OCI-M2 (cell line): Measurements from ENCODE around the gene TPSB2.

Experiments used
- DNase-seq: peaks from one replicate; lab custom pipeline; 2025; ENCODE audit not compliant: unreplicated experiment; lab: John Stamatoyannopoulos, UW

Gene TPSB2

DNA sequence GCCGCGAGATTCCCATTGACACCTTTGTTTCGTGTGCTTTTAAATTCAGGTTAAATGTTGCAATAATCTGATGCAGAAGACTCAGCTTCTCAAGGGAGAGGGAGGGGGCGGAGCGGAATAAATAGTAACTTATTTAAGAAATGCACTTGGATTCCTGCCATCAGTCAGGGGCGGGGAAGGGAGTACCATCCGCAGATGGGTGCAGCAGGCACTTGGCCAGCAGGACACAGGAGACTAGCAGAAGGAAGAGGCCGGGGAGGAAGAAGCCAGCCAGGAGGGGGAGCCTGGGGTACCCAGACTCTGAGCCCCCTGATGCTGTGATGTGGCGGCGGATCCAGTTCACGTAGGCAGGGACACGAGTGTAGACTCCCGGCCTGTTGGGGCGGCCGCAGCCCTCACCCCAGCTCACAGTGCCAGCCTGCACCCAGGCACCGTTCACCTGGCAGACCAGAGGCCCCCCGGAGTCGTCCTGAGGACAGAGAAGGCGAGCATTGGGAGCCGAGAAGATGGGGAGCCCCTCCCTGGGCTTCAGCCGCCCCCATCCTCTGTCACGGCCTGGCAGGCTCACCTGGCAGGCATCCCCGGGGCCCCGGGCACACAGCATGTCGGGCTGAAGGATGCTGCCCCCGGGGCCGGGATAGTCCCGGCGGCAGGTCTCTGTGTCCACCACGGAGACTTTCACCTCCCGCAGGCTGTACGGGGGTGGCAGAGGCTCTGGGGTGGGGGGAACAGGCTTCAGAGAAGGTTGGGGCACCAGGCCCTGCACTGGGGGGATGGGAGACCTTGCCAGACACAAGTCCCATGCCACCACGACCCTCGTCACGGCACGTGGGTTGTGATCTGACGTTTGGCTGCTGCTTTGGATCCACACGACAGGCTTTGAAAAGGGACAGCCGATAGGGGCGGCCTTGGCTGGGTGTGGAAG is 8.1 kb downstream of the TPSB2 start:
- DNase-seq = no peak

DNA sequence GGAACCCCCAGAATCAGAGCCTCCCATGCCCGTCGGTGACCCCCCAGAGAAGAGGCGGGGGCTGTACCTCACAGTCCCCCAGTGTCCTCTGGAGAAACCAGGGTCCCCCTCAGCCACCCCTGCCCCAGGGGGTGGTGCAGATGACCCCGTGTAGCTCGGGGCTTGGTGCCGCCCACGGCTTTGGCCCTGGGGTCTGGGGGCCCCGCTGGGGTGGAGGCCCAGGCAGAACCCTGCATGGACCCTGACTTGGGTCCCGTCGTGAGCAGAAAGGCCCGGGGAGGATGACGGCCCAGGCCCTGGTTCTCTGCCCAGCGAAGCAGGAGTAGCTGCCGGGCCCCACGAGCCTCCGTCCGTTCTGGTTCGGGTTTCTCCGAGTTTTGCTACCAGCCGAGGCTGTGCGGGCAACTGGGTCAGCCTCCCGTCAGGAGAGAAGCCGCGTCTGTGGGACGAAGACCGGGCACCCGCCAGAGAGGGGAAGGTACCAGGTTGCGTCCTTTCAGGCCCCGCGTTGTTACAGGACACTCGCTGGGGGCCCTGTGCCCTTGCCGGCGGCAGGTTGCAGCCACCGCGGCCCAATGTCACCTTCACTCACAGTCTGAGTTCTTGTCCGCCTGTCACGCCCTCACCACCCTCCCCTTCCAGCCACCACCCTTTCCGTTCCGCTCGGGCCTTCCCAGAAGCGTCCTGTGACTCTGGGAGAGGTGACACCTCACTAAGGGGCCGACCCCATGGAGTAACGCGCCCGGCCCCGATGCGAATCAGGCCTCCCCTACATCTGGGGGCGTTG is 8.9 kb downstream of the TPSB2 start:
- DNase-seq = no peak

- no peak for DNase-seq
Observed at GRCh38 chr16:1220098-1220728, 9.8 kb downstream of the TPSB2 start.

- DNase-seq = no peak
Observed at GRCh38 chr16:1218930-1219611, 10.9 kb downstream of the TPSB2 start.

GRCh38 chr16:1218061-1218929 is 11.7 kb downstream of the TPSB2 start:
- DNase-seq = no peak

- no peak for DNase-seq
Observed at GRCh38 chr16:1217526-1217925, 12.5 kb downstream of the TPSB2 start.

GRCh38 chr16:1216681-1217400 is 13.1 kb downstream of the TPSB2 start:
- DNase-seq = no peak

DNA sequence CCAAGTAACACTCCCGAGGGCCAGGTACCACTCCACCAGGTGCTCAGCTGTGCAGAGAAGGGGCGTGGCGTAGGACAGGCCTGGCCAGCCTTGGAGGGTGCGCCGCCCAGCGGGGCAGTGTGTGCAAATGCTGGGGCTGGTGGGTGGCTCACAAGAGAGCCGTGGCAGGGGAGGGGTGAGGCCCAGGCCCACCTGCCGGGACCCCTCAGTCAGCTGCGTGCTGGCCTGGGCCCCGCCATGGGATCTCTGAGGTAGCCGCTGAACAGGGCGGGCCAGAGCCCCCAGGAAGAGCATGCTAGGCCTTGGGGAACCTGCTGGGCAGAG is 13.7 kb downstream of the TPSB2 start:
- DNase-seq = no peak

DNA sequence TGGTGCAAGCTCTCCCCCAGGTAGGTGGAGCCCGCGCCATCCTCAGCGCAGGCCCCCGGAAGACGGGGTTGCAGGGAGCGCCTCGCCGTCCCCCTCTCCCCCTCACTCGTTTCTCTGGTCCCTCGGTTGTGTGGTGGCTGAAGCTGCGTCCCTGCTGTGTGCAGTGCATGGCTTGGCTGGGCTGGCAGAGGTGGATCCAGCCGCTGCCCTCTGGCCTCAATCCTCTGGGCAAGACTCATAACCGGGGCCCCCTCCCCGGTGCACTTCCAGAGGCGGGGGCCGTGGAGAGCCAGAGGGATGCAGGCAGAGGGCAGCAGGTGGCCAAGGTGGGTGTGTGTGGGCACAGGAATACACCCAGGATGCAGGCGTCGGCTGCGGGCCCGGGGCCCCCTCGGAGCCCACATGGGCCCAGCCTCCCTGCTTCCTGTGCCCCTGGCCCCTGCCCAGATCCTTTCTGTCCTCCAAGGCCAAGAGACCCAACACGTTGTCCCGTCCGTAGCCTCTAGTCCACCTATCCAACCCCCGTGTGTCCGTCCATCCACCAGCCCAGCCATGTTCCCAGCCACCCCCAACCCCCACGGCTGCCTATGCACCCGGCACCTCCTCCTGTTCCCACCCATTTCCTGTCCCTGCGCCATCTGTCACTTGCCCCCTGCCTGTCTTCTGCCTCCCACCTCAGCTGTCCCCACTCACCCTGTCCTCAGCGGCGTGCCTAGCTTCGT is 14.2 kb downstream of the TPSB2 start:
- no peak for DNase-seq

DNA sequence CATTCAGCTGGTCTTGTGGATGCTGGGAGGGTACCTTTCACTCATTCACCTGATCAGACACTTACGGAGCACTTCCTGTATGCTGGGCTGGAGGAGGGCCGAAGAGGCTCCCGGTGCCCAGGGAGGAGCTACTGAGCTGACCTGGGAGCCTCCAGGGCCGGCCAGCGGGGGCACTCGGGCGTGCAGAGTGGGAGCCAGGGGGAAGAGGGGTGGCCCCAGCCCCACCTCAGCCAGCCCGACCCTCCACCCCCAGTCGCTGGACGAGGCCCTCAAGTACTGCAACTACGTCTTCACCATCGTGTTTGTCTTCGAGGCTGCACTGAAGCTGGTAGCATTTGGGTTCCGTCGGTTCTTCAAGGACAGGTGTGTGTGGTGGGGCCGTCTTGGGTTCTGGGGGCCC is 15.3 kb downstream of the TPSB2 start:
- no peak for DNase-seq

GRCh38 chr16:1213796-1214372 is 16.1 kb downstream of the TPSB2 start:
- DNase-seq = no peak

DNA sequence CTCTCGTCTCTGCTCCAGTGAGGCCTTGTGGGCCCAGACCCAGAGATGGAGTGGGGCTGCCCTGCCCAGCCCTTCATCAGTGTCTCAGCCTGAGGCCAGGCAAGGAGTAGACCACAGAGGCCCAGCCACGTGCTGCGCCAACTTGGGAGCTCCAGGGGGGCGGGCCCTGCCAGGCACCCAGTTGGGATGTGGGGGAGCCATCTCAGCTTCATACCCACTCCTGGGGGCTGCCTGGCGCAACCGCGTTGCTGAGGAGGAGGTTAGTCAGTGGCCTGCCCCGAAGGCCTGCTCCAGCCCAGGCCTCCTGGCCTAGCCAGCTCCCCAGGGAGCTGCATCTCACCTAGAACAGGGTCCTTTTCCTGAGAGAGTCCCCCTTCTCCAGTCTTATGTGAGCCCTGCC is 16.8 kb downstream of the TPSB2 start:
- DNase-seq = no peak

GRCh38 chr16:1212616-1213194 is 17.3 kb downstream of the TPSB2 start:
- no peak for DNase-seq

DNA sequence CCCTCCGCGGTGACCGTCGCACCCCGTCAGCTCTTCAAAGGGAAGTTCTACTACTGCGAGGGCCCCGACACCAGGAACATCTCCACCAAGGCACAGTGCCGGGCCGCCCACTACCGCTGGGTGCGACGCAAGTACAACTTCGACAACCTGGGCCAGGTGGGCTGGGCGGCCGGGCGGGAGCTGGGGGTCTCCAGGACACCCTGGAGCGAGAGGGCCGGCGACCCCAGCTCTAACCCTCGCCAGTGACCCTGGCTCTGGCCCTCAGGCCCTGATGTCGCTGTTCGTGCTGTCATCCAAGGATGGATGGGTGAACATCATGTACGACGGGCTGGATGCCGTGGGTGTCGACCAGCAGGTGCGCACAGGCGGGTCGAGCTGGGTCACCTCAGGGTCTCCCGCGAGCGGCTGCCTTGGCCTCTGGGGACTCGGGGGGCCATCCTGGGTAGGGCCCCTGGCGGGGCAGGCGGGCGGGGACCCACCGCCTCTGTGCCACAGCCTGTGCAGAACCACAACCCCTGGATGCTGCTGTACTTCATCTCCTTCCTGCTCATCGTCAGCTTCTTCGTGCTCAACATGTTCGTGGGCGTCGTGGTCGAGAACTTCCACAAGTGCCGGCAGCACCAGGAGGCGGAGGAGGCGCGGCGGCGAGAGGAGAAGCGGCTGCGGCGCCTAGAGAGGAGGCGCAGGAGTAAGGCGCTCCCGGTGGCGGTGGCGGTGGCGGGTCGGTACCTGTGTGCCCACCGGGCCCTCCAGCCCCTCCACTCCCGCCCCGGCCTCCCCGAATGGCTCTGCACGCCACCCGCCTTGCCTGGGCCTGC is 18.3 kb downstream of the TPSB2 start:
- DNase-seq = no peak

GRCh38 chr16:1210461-1210860 is 19.5 kb downstream of the TPSB2 start:
- DNase-seq = no peak

DNA sequence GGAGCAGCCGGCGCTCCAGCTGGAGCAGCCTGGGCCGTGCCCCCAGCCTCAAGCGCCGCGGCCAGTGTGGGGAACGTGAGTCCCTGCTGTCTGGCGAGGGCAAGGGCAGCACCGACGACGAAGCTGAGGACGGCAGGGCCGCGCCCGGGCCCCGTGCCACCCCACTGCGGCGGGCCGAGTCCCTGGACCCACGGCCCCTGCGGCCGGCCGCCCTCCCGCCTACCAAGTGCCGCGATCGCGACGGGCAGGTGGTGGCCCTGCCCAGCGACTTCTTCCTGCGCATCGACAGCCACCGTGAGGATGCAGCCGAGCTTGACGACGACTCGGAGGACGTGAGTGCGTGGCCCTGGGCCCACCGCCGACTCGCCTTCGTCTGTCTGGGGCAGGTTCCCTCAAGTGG is 20.9 kb downstream of the TPSB2 start:
- DNase-seq = no peak

DNA sequence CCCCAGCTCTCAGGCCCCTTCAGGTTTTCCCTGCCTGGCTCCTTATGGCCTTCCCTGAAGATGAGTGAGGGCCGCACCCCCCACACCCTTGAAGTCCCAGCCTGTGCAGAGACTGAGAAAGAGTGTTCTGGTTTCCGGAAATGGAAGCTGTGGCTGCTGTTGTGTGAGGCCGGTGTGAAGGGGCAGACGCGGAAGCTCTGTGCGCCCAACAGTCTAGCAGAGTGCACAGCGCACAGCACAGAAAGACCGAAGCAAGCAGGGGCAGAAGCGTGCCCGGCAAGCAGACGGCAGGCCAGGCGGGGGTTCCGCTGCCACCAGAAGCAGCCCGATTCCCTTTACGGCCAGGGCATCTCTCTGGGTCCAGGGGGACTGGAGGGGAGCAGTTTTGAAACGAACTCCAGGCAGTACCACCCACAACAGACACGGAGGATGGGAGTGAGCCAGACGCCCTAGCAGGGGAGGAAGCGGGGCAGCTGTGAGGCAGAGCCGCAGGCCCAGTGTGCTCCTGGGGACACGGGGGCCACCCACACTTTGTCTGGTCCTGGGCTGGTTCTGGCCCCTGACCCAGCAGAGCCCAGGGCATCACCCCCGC is 21.6 kb downstream of the TPSB2 start:
- DNase-seq = no peak
